ENCODE data around the gene CIDEA.
"Not testable (repeated sequence)": the region's sequence is repeated elsewhere in the genome, so short reads cannot be mapped to it uniquely, and the experiment has no call there.

CIDEA gene

DNA sequence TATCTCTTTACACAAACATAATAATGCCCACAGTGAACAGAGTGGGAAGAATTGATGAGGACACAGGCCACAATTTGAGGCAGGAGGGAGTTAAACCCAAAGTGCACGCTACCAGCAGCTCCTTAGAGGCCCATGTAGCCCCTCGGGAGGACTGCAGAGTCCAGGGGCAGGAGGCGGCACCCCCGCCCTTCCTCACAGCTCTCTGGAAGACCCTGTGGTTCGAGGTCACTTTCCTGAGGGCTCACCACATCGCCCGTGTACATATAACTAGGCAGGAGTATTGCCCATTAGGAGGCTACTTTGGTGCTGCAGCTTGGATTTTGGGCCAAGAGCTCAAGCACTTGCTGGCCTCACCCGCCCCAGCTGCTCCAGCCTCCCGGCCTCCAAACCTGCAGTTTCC lies 22.2 kb upstream of the CIDEA start:
- TF ChIP-seq POLR2AphosphoS5 (IDR thresholded peaks at IDR 0.05; ENCODE audit: low read depth, low read length): no peak
- TF ChIP-seq TAF1 (IDR thresholded peaks at IDR 0.05; ENCODE audit: borderline replicate concordance, low read depth, low read length): no peak
- no peak for TF ChIP-seq POLR2A (IDR thresholded peaks at IDR 0.05; ENCODE audit: low read depth, low read length)
- DNase-seq (ENCODE audit: insufficient read length): no peak
- FAIRE-seq: no peak

DNA sequence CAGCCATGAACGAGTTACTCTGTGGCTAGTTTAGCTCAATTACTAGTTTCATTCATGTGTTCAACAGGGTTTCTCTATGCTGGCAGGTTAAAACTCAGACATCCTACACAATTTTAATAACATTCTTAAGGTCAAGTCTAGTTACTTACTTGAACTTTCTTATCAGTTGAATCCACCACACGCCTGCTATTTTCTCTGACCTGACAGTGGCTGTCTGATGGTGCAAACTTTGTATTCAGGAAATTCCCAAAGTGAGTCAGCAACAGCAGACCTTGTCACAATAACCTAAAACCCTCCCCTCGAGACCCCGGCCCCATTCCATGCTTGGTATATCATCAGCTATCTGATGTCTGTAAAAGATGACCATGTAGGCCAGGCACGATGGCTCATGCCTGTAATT lies 20.8 kb upstream of the CIDEA start:
- no peak for TF ChIP-seq POLR2AphosphoS5 (IDR thresholded peaks at IDR 0.05; ENCODE audit: low read depth, low read length)
- TF ChIP-seq TAF1 (IDR thresholded peaks at IDR 0.05; ENCODE audit: borderline replicate concordance, low read depth, low read length): no peak
- TF ChIP-seq POLR2A (IDR thresholded peaks at IDR 0.05; ENCODE audit: low read depth, low read length): no peak
- DNase-seq (ENCODE audit: insufficient read length): no peak
- no peak for FAIRE-seq

DNA sequence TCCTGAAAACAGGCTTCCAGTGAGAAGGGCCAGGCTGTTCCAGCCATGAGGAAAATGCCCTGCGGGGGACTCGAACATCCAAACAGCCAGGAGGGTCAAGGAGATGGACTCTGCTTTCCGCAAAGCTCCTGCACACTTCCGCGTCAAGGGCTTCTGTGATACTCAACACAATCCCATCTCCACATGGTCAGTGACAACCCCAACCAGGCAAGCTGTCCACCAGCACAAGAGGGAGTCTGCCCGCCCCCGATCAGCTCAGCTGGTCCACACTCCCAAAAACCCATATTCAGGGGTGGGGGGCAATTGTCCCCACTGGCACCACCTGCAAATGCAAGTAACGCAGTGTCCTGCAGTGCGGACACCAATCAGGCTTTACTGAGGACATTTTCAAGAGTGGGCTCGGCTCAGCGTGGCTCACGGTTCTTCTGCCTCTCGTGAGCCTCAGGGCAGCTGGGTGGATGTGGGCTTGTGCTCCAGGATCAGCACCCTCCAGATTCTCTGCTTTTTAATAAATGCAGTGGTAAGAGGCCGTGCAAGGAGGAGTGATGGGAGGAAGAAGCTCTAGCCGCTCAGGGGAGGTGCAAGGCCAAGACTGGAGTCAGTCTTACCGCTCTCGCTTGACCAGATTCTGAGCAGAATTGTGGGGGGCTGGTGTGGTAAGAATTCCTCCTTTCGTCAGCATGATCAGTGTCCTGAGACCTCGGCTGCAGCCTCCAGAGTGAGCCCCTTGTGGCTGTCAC lies 19.5 kb upstream of the CIDEA start:
- FAIRE-seq: no peak
- TF ChIP-seq POLR2A (IDR thresholded peaks at IDR 0.05; ENCODE audit: low read depth, low read length) (no peak), POLR2AphosphoS5 (IDR thresholded peaks at IDR 0.05; ENCODE audit: low read depth, low read length) (no peak), TAF1 (IDR thresholded peaks at IDR 0.05; ENCODE audit: borderline replicate concordance, low read depth, low read length) (no peak)
- no peak for DNase-seq (ENCODE audit: insufficient read length)

DNA sequence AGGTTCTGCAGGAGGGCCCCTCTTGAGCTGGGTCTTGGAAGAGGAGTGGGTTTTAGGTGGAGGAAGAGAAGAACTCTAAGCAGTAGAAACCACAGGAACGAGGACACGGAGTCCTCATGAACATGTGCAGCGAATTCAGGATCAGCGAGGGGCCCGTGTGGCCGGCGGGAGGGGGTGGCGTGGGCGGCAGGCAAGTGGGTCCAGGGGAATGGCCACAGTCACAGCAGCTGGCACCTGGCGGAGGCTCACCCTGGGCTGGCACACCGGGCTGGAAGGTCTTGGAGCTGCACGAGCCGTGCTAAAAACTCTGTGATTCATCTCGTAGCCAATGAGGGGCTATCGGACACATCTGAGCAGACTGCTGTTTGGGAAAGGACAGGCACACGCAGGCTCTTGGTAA lies 18.0 kb upstream of the CIDEA start:
- FAIRE-seq (no peak), DNase-seq (ENCODE audit: insufficient read length) (no peak)
- TF ChIP-seq POLR2A (IDR thresholded peaks at IDR 0.05; ENCODE audit: low read depth, low read length): no peak
- TF ChIP-seq POLR2AphosphoS5 (IDR thresholded peaks at IDR 0.05; ENCODE audit: low read depth, low read length): no peak
- no peak for TF ChIP-seq TAF1 (IDR thresholded peaks at IDR 0.05; ENCODE audit: borderline replicate concordance, low read depth, low read length)

DNA sequence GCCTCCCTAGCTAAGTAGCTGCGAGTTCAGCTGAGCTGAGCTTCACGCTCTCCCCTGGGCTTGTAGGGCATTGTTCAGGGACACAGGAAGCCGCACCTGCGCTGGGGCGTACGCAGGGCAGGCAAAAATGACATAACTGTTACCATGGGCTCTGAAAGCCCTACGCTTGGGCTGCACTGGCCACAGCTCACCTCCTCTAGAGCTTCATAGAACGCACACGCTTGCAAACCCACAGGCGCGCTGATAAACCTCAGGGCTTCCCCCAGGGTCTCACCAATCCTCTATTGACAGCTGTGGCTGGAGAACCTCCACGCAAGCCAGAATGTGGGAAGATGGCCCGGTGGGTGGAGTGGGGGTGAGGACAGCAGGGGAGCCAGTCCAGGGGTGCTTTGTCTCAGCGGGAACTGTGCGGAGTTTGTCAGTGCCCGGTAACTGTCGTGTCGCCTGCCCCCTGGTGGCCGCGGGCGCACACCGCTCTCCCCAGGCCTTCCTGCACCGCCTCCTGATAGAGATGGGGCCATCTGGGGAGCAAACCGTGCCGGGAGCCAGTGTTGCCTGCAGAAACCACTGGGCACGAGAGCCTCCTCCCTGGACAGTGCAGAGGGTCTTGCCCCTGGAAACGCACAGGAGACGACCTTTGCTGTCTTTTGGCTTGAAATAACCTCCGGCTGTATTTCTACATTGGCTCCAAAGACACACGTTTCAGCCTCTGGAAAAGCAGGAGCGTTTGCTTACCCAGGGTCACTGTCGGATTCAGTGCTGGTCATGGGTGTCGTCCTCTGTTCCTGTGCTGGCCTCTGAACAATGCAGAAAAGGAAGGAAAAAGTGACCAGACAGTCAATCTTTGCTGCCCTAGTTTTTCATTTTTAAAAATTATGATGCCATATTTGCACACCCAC lies 17.0 kb upstream of the CIDEA start:
- FAIRE-seq (peak; percentile 79), DNase-seq (ENCODE audit: insufficient read length) (peak; percentile 66)
- TF ChIP-seq POLR2AphosphoS5 (IDR thresholded peaks at IDR 0.05; ENCODE audit: low read depth, low read length): no peak
- no peak for TF ChIP-seq POLR2A (IDR thresholded peaks at IDR 0.05; ENCODE audit: low read depth, low read length)
- no peak for TF ChIP-seq TAF1 (IDR thresholded peaks at IDR 0.05; ENCODE audit: borderline replicate concordance, low read depth, low read length)

DNA sequence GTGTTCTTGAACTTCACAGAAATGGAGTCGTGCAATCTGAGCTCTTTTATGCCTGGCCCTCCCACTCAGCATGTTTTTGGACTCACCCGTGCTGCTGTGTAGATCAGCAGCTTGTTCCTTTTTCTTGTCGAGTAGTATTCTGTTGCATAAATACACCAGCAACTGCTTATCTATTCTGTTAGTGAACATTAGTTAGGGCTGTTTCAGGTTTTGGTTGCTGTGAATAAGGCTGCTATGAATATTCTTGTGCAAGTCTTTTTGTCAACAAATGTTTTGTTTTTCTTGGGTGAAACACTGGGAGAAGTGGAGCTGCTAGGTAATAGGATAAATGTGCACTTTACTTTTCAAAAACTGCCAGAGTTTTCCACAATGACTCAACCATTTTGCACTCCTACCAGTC lies 15.3 kb upstream of the CIDEA start:
- TF ChIP-seq POLR2A (IDR thresholded peaks at IDR 0.05; ENCODE audit: low read depth, low read length) (no peak), TAF1 (IDR thresholded peaks at IDR 0.05; ENCODE audit: borderline replicate concordance, low read depth, low read length) (no peak), POLR2AphosphoS5 (IDR thresholded peaks at IDR 0.05; ENCODE audit: low read depth, low read length) (no peak)

DNA sequence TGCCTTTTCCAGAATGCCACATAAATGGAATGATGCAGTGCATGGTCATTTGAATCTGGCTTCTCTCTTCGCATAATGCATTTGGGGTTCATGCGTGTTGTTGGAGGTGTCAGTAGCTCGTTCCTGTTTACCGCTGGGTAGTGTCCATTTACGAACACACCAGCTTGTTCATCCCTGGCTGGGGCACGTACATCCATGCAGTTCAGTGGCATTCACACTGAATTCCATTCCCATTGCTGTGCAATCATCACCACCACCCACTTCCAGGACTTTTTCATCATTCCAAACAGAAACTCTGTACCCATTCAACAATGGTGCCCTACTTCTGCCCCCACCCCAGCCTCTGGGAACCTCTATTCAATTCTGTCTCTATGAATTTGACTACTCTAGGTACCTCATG lies 14.7 kb upstream of the CIDEA start:
- TF ChIP-seq TAF1 (IDR thresholded peaks at IDR 0.05; ENCODE audit: borderline replicate concordance, low read depth, low read length): no peak
- no peak for TF ChIP-seq POLR2AphosphoS5 (IDR thresholded peaks at IDR 0.05; ENCODE audit: low read depth, low read length)
- TF ChIP-seq POLR2A (IDR thresholded peaks at IDR 0.05; ENCODE audit: low read depth, low read length): no peak
- FAIRE-seq (no peak), DNase-seq (ENCODE audit: insufficient read length) (no peak)

More for the DNA sequence above, 15.3 kb upstream of the CIDEA start:
- DNase-seq (ENCODE audit: insufficient read length) (no peak), FAIRE-seq (no peak)

DNA sequence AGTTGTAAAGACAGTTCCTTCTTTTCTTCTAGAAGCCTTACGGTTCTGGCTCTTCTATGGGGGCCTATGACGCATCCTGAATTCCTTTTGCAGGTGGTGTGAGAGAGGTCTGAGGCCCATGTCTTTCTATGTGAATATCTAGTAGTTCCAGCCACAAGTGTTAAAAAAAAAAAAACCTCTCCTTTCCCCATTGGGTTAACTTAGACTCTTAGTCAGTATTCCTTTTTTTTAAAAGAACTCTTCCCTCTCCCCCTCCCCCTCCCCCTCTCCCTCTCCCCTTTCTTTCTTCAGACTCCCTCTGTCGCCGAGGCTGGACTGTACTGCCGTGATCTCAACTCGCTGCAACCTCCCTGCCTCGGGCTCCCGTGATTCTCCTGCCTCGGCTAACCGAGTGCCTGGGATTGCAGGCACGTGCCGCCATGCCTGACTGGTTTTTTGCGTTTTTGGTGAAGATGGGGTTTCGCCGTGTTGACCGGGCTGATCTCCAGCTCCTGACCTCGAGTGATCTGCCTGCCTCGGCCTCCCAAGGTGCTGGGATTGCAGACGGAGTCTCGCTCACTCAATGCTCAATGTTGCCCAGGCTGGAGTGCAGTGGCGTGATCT lies 11.4 kb upstream of the CIDEA start:
- no peak for FAIRE-seq
- DNase-seq (ENCODE audit: insufficient read length): no peak
- TF ChIP-seq TAF1 (IDR thresholded peaks at IDR 0.05; ENCODE audit: borderline replicate concordance, low read depth, low read length): no peak
- no peak for TF ChIP-seq POLR2A (IDR thresholded peaks at IDR 0.05; ENCODE audit: low read depth, low read length)

DNA sequence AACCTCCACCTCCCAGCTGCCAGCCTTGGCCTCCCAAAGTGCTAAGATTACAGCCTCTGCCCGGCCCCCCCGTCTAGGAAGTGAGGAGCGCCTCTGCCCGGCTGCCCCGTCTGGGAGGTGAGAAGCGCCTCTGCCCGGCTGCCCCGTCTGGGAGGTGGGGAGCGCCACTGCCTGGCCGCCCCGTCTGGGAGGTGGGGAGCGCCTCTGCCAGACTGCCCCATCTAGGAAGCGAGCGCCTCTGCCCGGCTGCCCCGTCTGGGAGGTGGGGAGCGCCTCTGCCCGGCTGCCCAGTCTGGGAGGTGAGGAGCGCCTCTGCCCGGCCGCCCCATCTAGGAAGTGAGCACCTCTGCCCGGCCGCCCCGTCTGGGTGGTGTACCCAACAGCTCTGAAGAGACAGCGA lies 10.9 kb upstream of the CIDEA start:
- FAIRE-seq; DNase-seq (ENCODE audit: insufficient read length): not testable (repeated sequence)

DNA sequence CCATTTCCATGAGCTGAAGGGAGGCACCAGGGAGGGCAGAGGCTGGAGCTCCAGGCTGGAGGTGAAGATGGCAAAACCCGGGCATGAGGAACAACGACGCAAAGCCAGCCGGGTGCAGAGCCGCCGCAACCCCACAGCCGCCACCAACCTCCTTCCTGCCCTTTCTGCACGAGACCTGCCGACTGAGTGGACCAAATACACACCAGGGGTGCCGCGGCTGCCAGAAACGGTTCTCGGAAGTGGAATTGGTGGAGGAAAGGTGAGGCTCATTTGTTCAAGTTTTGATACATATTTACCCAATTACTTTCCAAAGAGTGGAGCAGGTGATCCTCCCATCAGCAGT lies 8.4 kb upstream of the CIDEA start:
- FAIRE-seq: no peak
- TF ChIP-seq POLR2AphosphoS5 (IDR thresholded peaks at IDR 0.05; ENCODE audit: low read depth, low read length) (no peak), POLR2A (IDR thresholded peaks at IDR 0.05; ENCODE audit: low read depth, low read length) (no peak), TAF1 (IDR thresholded peaks at IDR 0.05; ENCODE audit: borderline replicate concordance, low read depth, low read length) (no peak)
- DNase-seq (ENCODE audit: insufficient read length): no peak

DNA sequence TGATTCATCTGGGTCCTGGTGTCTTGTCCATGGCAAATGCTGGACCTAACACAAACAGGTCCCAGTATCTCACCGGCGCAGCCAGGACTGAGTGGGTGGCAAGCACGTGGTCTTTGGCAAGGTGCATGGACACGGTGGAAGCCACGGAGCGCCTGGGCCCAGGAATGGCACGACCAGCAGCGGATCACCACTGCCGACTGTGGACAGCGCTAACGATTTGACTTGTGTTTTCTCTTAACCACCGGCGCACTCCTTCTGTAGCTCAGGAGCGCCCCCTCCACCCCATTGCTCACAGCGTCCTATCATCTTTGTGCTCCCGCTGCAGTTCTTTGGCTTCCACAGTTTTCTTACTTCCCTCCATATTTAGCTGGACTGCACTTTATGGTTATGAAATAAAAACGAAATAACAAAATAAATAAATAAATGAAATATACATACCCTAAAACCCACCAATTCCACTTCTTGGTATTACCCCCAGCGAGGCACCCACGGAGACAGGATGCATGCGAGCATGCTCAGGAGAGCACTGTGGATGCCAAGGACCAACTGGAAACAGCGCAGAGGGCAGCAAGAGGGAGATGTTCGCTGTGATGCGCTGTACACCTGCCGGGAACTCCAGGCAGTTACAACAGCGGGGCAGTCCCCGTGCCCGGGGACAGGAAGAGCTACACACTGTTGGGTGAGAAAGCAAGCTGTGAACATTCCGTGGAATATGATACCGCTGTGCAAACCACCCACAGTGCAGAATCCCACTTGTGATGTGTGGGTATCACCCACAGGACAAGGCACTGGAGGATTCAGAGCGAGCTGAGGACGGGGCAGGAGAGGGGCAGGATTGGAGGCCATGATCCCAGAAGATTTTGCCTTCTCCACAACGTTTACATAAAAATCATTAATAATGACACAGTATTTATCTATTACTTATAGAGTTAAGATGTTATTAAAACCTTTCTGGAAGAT lies 7.0 kb upstream of the CIDEA start:
- DNase-seq (ENCODE audit: insufficient read length) (no peak), FAIRE-seq (no peak)
- TF ChIP-seq POLR2A (IDR thresholded peaks at IDR 0.05; ENCODE audit: low read depth, low read length) (no peak), TAF1 (IDR thresholded peaks at IDR 0.05; ENCODE audit: borderline replicate concordance, low read depth, low read length) (no peak), POLR2AphosphoS5 (IDR thresholded peaks at IDR 0.05; ENCODE audit: low read depth, low read length) (no peak)

Data from GM12892 (cell line).